ENCODE measurements around the gene FIZ1.

The FIZ1 gene, protein sequence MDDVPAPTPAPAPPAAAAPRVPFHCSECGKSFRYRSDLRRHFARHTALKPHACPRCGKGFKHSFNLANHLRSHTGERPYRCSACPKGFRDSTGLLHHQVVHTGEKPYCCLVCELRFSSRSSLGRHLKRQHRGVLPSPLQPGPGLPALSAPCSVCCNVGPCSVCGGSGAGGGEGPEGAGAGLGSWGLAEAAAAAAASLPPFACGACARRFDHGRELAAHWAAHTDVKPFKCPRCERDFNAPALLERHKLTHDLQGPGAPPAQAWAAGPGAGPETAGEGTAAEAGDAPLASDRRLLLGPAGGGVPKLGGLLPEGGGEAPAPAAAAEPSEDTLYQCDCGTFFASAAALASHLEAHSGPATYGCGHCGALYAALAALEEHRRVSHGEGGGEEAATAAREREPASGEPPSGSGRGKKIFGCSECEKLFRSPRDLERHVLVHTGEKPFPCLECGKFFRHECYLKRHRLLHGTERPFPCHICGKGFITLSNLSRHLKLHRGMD

GRCh38 chr19:55599468-55599841 lies at the start of gene FIZ1:
TSS of gene FIZ1 (minus strand) at chr19:55599517. CDS start at chr19:55597865, 1,652 bp downstream.
- FAIRE-seq = no peak
- peak; percentile 62 for DNase-seq (ENCODE audit: insufficient read length, low spot score)
- TF ChIP-seq CTCF (IDR thresholded peaks at IDR 0.05; ENCODE audit: insufficient read depth, missing control alignments) = no peak

- FAIRE-seq (no peak), DNase-seq (ENCODE audit: insufficient read length, low spot score) (no peak)
- TF ChIP-seq CTCF (IDR thresholded peaks at IDR 0.05; ENCODE audit: insufficient read depth, missing control alignments) = no peak
Observed at GRCh38 chr19:55648585-55649267, 49.4 kb upstream of the FIZ1 start.

DNA sequence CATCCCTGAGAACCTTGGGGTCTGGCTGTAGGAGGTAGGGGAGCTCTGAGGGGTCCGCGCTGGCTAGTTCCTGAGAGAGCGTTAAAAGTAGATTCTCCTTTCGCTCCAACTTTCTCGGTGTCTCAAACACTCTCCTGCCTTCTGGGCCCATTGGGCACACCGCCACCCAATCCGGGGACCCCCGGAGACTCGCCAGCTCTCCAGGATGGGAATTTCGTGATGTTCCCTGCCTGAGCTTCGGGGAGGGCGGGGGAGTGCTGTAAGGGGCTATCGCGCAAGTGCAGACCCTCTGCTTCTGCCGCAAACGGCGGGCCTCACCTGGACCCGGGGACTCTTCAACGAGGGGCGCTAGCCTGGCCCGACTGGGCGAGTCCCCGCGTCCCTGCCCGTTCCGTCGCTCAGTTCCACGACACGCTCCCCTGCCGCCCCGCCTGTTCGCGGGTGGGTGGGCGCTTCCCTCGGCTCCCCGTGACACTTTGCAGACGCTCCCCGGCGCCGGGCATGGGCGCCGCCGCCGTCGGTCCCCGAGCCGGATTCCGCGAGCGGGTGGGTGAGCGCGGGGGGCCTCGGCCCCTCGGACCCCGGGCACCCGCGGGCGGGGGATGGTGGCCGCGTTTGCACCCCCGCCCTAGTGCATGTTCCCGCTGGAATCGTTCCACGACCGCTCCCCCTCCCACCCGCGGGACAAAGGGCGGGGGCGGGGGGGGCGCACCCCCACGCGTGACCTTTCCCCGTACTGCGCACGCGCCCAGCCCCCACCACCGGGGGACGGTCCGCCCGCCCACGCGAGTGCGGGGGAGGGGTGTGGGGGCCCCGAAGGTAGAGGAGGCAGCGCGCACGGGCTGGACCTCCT lies 48.6 kb upstream of the FIZ1 start, which contains the start of gene CCDC106:
Gene CCDC106 (plus strand): TSS at position 481 of the 853 bp plus-strand sequence. CDS start 835 bp downstream, outside the sequence.
- FAIRE-seq (no peak), DNase-seq (ENCODE audit: insufficient read length, low spot score) (peak; percentile 89)
- TF ChIP-seq CTCF (IDR thresholded peaks at IDR 0.05; ENCODE audit: insufficient read depth, missing control alignments) = no peak

- FAIRE-seq (no peak), DNase-seq (ENCODE audit: insufficient read length, low spot score) (no peak)
- TF ChIP-seq CTCF (IDR thresholded peaks at IDR 0.05; ENCODE audit: insufficient read depth, missing control alignments) = peak; percentile 9
Observed at GRCh38 chr19:55646889-55647731, 47.8 kb upstream of the FIZ1 start.

DNA sequence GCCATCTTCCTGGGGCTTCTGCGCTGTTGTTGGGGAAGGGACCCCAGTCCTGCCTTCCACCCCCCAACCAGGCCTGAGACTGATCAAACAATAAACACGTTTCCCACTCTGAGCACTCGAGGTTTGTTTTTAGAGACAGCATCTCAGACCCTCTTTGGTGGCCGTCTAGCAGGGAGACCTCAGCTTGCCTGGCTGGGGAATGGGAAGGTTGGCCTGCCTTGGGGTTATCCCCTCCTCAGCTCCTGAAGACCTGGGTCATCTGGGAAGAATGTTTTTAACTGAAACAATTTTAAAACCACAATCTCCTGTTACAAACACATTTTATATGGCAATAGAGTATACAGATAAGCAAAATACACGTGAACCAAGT lies 46.2 kb upstream of the FIZ1 start:
- DNase-seq (ENCODE audit: insufficient read length, low spot score) (no peak), FAIRE-seq (no peak)
- TF ChIP-seq CTCF (IDR thresholded peaks at IDR 0.05; ENCODE audit: insufficient read depth, missing control alignments) = no peak

DNA sequence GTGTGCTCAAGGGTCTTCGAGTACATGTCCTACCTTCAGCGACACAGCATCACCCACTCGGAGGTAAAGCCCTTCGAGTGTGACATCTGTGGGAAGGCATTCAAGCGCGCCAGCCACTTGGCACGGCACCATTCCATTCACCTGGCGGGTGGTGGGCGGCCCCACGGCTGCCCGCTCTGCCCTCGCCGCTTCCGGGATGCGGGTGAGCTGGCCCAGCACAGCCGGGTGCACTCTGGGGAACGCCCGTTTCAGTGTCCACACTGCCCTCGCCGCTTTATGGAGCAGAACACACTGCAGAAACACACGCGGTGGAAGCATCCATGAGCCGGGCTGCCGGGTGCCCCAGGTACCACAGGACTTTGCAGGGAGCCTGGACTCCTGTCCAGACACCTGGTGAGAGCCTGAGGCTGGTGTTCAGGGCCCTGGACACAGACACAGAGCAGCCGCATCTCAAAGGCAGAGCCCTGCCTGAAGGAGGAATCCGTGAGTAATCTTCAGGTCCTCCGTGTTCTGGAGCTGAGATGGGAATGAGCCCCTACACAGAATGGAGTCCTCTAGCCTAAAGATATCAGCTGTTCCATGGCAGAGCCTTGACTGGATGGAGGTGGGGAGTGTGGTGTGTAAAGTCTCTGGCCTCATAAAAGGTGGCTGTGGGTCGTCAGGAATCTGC lies 45.7 kb upstream of the FIZ1 start:
- no peak for DNase-seq (ENCODE audit: insufficient read length, low spot score)
- FAIRE-seq = no peak
- TF ChIP-seq CTCF (IDR thresholded peaks at IDR 0.05; ENCODE audit: insufficient read depth, missing control alignments) = no peak
